ENCODE results near the gene FBXW4. TPM values are rescaled to one million over a fixed set of nuclear protein-coding genes. Genes with fewer than 3 reads are reported as not detected.
A peak's percentile ranks its signal among the peaks of the same experiment; 100 is the strongest.

FBXW4 gene
- total RNA-seq, 6 donors from 2014 or later, result 75.2 to 223 (median 88.5) TPM

- TF ChIP-seq POLR2AphosphoS5 (IDR thresholded peaks at IDR 0.05) (no peak), POLR2A (IDR thresholded peaks at IDR 0.05) (no peak), EP300 (IDR thresholded peaks at IDR 0.05) (no peak), CTCF (IDR thresholded peaks at IDR 0.05) (no peak)
- DNase-seq (no peak), ATAC-seq (ENCODE audit: low FRiP score in 2 of 2) (no peak)
- whole genome bisulfite sequencing, 2 donors, result 84 to 87% methylated on average over 9 of the region's 9 CpGs
- H3K9me3 ChIP-seq, result no peaks in the 10 kb centered on the region
- H3K27ac ChIP-seq, result no peak overlapping the region
- H3K4me1 ChIP-seq, result peaks cover 0 to 7% (median 2%) of the 10 kb centered on the region in 4 donors
- H3K4me3 ChIP-seq, result no peak overlapping the region
- H3K36me3 ChIP-seq, result peaks cover 3 to 94% (median 61%) of the 10 kb centered on the region in 4 donors
- H3K27me3 ChIP-seq, result no peaks in the 10 kb centered on the region
Measured at GRCh38 chr10:101666083-101666482, 28.9 kb downstream of the FBXW4 start.

GRCh38 chr10:101663097-101663496 lies 31.9 kb downstream of the FBXW4 start:
- no peaks in the 10 kb centered on the region for H3K4me1 ChIP-seq
- no peaks in the 10 kb centered on the region for H3K27me3 ChIP-seq
- DNase-seq, result no peak
- peaks cover 9 to 90% (median 59%) of the 10 kb centered on the region in 4 donors for H3K36me3 ChIP-seq
- TF ChIP-seq EP300 (IDR thresholded peaks at IDR 0.05), result no peak
- TF ChIP-seq POLR2AphosphoS5 (IDR thresholded peaks at IDR 0.05), result no peak
- TF ChIP-seq CTCF (IDR thresholded peaks at IDR 0.05), result no peak
- no peak for TF ChIP-seq POLR2A (IDR thresholded peaks at IDR 0.05)
- H3K27ac ChIP-seq, result no peak overlapping the region
- no peak for ATAC-seq (ENCODE audit: low FRiP score in 2 of 2)
- H3K4me3 ChIP-seq, result no peak overlapping the region
- WGBS, 2 donors, result 52 to 80% methylated on average over 1 of the region's 1 CpG
- H3K9me3 ChIP-seq, result no peaks in the 10 kb centered on the region

- H3K36me3 ChIP-seq, result peaks cover 9 to 89% (median 51%) of the 10 kb centered on the region in 4 donors
- DNase-seq, result no peak
- no peak overlapping the region for H3K27ac ChIP-seq
- H3K27me3 ChIP-seq, result no peaks in the 10 kb centered on the region
- no peaks in the 10 kb centered on the region for H3K4me1 ChIP-seq
- no peak for ATAC-seq (ENCODE audit: low FRiP score in 2 of 2)
- 84 to 92% methylated on average over 4 of the region's 4 CpGs for WGBS, 2 donors
- no peaks in the 10 kb centered on the region for H3K9me3 ChIP-seq
- TF ChIP-seq EP300 (IDR thresholded peaks at IDR 0.05) (no peak), POLR2AphosphoS5 (IDR thresholded peaks at IDR 0.05) (no peak), POLR2A (IDR thresholded peaks at IDR 0.05) (no peak), CTCF (IDR thresholded peaks at IDR 0.05) (no peak)
- H3K4me3 ChIP-seq, result no peak overlapping the region
Measured at GRCh38 chr10:101660256-101660655, 34.7 kb downstream of the FBXW4 start.

- no peaks in the 10 kb centered on the region for H3K27me3 ChIP-seq
- no peaks in the 10 kb centered on the region for H3K4me1 ChIP-seq
- no peaks in the 10 kb centered on the region for H3K9me3 ChIP-seq
- no peak overlapping the region for H3K4me3 ChIP-seq
- ATAC-seq (ENCODE audit: low FRiP score in 2 of 2) (no peak), DNase-seq (peak in 1 of 2 donors; percentile 36)
- TF ChIP-seq POLR2A (IDR thresholded peaks at IDR 0.05), result no peak
- TF ChIP-seq POLR2AphosphoS5 (IDR thresholded peaks at IDR 0.05), result no peak
- no peak for TF ChIP-seq EP300 (IDR thresholded peaks at IDR 0.05)
- TF ChIP-seq CTCF (IDR thresholded peaks at IDR 0.05), result no peak
- H3K27ac ChIP-seq, result no peak overlapping the region
- peaks cover 9 to 87% (median 50%) of the 10 kb centered on the region in 4 donors for H3K36me3 ChIP-seq
- 91 to 100% methylated on average over 5 of the region's 5 CpGs for WGBS, 2 donors
Measured at GRCh38 chr10:101658975-101659374, 36.0 kb downstream of the FBXW4 start.

- Histone ChIP-seq H3K9me3 (no peaks in the 10 kb centered on the region), H3K4me1 (no peaks in the 10 kb centered on the region), H3K27me3 (no peaks in the 10 kb centered on the region), H3K4me3 (no peak overlapping the region), H3K36me3 (peaks cover 9 to 84% (median 52%) of the 10 kb centered on the region in 4 donors), H3K27ac (no peak overlapping the region)
- ATAC-seq (ENCODE audit: low FRiP score in 2 of 2) (no peak), DNase-seq (no peak)
- TF ChIP-seq POLR2AphosphoS5 (IDR thresholded peaks at IDR 0.05), result no peak
- TF ChIP-seq EP300 (IDR thresholded peaks at IDR 0.05), result no peak
- no peak for TF ChIP-seq POLR2A (IDR thresholded peaks at IDR 0.05)
- TF ChIP-seq CTCF (IDR thresholded peaks at IDR 0.05), result no peak
- 94 to 100% methylated on average over 2 of the region's 2 CpGs for WGBS, 2 donors
Measured at GRCh38 chr10:101656890-101657289, 38.1 kb downstream of the FBXW4 start.

All from upper lobe of left lung (tissue), 6 donors.